ENCODE data around the gene ADAM17. TPM values are rescaled to one million over a fixed set of nuclear protein-coding genes. Genes with fewer than 3 reads are reported as not detected.

The ADAM17 gene
- polyA plus RNA-seq, 1 of the 3 experiments (the other 2 are of a cell fraction), result 17.1 TPM

DNA sequence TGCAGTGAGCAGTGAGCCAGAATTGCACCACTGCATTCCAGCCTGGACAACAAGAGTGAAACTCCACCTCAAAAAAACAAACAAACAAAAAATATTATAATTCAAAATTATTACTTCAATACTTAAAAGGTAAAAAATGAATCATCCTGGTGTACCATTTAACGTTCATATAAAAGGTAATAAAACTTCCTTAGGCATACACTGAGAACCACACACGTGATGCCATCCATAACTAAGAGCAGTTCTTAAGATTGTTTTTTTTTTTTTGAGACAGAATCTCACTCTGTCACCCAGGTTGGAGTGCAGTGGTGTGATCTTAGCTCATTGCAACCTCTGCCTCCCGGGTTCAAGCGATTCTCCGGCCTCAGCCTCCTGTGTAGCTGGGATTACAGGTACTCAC, 45.8 kb upstream of the ADAM17 start:
- Histone ChIP-seq H3K27me3 (ENCODE audit: insufficient read depth) (no peaks in the 10 kb centered on the region), H4K20me1 (ENCODE audit: insufficient read depth) (peaks cover 98% of the 10 kb centered on the region), H3K9me2 (no peaks in the 10 kb centered on the region), H3K79me2 (ENCODE audit: insufficient read depth) (peaks cover 99% of the 10 kb centered on the region), H3F3A (replicated peaks; ENCODE audit: insufficient read depth) (peaks cover 39% of the 10 kb centered on the region), H2AFZ (ENCODE audit: low read depth) (no peak overlapping the region), H3K4me3 (ENCODE audit: low read depth in 2 of 2, low read length in 1 of 2) (no peak overlapping the region), H3K9ac (no peak overlapping the region), H3K4me1 (ENCODE audit: control insufficient read depth in 1 of 2, insufficient read depth in 2 of 2, low read depth in 1 of 2, low read length in 1 of 2) (no peaks in the 10 kb centered on the region), H3K4me2 (no peak overlapping the region), H3K9me3 (peaks cover 21% of the 10 kb centered on the region; the same call in 1 of the 2 replicates), H3K27ac (ENCODE audit: low read depth in 2 of 2, low read length in 1 of 2) (no peak overlapping the region), H3K36me3 (replicated peaks in 1 of 2; ENCODE audit: control insufficient read depth in 1 of 2, insufficient read depth in 2 of 2, low read length in 1 of 2) (peaks cover 21 to 78% of the 10 kb centered on the region in 2 experiments)
- no peak for DNase-seq
- TF ChIP-seq NFIC (IDR thresholded peaks at IDR 0.05; ENCODE audit: borderline replicate concordance) (no peak), TEAD4 (IDR thresholded peaks at IDR 0.05; ENCODE audit: borderline replicate concordance, insufficient read depth) (no peak), TAF1 (IDR thresholded peaks at IDR 0.05; ENCODE audit: borderline replicate concordance, low read depth, low read length) (no peak), RAD21 (IDR thresholded peaks at IDR 0.05; ENCODE audit: low read length) (no peak)
- TF ChIP-seq, protein P1, sequence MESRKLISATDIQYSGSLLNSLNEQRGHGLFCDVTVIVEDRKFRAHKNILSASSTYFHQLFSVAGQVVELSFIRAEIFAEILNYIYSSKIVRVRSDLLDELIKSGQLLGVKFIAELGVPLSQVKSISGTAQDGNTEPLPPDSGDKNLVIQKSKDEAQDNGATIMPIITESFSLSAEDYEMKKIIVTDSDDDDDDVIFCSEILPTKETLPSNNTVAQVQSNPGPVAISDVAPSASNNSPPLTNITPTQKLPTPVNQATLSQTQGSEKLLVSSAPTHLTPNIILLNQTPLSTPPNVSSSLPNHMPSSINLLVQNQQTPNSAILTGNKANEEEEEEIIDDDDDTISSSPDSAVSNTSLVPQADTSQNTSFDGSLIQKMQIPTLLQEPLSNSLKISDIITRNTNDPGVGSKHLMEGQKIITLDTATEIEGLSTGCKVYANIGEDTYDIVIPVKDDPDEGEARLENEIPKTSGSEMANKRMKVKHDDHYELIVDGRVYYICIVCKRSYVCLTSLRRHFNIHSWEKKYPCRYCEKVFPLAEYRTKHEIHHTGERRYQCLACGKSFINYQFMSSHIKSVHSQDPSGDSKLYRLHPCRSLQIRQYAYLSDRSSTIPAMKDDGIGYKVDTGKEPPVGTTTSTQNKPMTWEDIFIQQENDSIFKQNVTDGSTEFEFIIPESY (IDR thresholded peaks at IDR 0.05; ENCODE audit: borderline replicate concordance, low read depth), result no peak
- TF ChIP-seq, protein P2, sequence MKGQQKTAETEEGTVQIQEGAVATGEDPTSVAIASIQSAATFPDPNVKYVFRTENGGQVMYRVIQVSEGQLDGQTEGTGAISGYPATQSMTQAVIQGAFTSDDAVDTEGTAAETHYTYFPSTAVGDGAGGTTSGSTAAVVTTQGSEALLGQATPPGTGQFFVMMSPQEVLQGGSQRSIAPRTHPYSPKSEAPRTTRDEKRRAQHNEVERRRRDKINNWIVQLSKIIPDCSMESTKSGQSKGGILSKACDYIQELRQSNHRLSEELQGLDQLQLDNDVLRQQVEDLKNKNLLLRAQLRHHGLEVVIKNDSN (IDR thresholded peaks at IDR 0.05; ENCODE audit: borderline replicate concordance, low read depth), result no peak
- CTCF ChIA-PET, result interaction anchor here (1.1 kb wide), 2 partner anchors 16 to 181 kb away, joined by 3 read pairs; no protein-coding TSS in a partner anchor
- POLR2A ChIA-PET, result no interaction called here
- 98% methylated on average over 5 of the region's 5 CpGs for WGBS (ENCODE audit: low lambda C conversion rate)

DNA sequence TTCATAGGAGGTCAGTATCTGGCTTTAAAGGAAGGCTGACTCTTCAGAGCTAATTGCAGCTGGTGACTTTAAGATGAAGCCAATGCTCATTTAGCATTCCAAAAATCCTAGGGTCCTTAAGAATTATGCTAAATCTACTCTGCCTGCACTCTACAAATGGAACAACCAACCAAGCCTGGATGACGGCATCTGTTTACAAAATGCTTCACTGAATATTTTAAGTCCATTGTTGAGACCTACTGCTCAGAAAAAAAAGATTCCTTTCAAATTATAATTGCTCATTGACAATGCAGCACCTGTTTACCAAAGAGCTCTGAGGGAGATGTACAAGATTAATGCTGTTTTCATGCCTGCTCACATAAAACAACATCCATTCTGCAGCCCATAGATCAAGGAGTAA, 43.8 kb upstream of the ADAM17 start:
- Histone ChIP-seq H3K27me3 (ENCODE audit: insufficient read depth) (no peaks in the 10 kb centered on the region), H3K27ac (ENCODE audit: low read depth in 2 of 2, low read length in 1 of 2) (no peak overlapping the region), H4K20me1 (ENCODE audit: insufficient read depth) (peaks cover 98% of the 10 kb centered on the region), H3K9me2 (no peaks in the 10 kb centered on the region), H3K79me2 (ENCODE audit: insufficient read depth) (peaks cover 99% of the 10 kb centered on the region), H3K9ac (no peak overlapping the region), H3K36me3 (replicated peaks in 1 of 2; ENCODE audit: control insufficient read depth in 1 of 2, insufficient read depth in 2 of 2, low read length in 1 of 2) (peaks cover 21 to 68% of the 10 kb centered on the region in 2 experiments), H3K9me3 (peaks cover 21% of the 10 kb centered on the region; the same call in 1 of the 2 replicates), H2AFZ (ENCODE audit: low read depth) (no peak overlapping the region), H3K4me1 (ENCODE audit: control insufficient read depth in 1 of 2, insufficient read depth in 2 of 2, low read depth in 1 of 2, low read length in 1 of 2) (peaks cover 0 to 8% of the 10 kb centered on the region in 2 experiments; a peak in 2 of 4 replicates), H3F3A (replicated peaks; ENCODE audit: insufficient read depth) (peaks cover 49% of the 10 kb centered on the region), H3K4me2 (no peak overlapping the region), H3K4me3 (ENCODE audit: low read depth in 2 of 2, low read length in 1 of 2) (no peak overlapping the region)
- no peak for DNase-seq
- WGBS (ENCODE audit: low lambda C conversion rate), result 100% methylated on average over 1 of the region's 1 CpG
- POLR2A ChIA-PET, result no interaction called here
- CTCF ChIA-PET, result interaction anchor here (0.7 to 1.3 kb wide), 3 partner anchors 12 to 18 kb away, joined by 3 to 5 read pairs (median 3); no protein-coding TSS in a partner anchor
- TF ChIP-seq FOXJ3 (CRISPR knock-in tag; IDR thresholded peaks at IDR 0.05) (no peak), MAX (IDR thresholded peaks at IDR 0.05; ENCODE audit: low read depth) (no peak), NRF1 (IDR thresholded peaks at IDR 0.05; ENCODE audit: low read depth, low read length) (no peak), TEAD4 (IDR thresholded peaks at IDR 0.05; ENCODE audit: borderline replicate concordance, insufficient read depth) (no peak), JUND (IDR thresholded peaks at IDR 0.05) (no peak), MEF2A (IDR thresholded peaks at IDR 0.05; ENCODE audit: borderline replicate concordance, low read depth) (no peak), FOSL2 (IDR thresholded peaks at IDR 0.05; ENCODE audit: borderline replicate concordance, low read depth) (no peak), EZH2phosphoT487 (IDR thresholded peaks at IDR 0.05; ENCODE audit: borderline replicate concordance, low read depth) (no peak)
- TF ChIP-seq, protein P1 (IDR thresholded peaks at IDR 0.05; ENCODE audit: borderline replicate concordance, low read depth), result no peak
- TF ChIP-seq, protein P2 (IDR thresholded peaks at IDR 0.05; ENCODE audit: borderline replicate concordance, low read depth), result no peak
- TF ChIP-seq, protein P3, sequence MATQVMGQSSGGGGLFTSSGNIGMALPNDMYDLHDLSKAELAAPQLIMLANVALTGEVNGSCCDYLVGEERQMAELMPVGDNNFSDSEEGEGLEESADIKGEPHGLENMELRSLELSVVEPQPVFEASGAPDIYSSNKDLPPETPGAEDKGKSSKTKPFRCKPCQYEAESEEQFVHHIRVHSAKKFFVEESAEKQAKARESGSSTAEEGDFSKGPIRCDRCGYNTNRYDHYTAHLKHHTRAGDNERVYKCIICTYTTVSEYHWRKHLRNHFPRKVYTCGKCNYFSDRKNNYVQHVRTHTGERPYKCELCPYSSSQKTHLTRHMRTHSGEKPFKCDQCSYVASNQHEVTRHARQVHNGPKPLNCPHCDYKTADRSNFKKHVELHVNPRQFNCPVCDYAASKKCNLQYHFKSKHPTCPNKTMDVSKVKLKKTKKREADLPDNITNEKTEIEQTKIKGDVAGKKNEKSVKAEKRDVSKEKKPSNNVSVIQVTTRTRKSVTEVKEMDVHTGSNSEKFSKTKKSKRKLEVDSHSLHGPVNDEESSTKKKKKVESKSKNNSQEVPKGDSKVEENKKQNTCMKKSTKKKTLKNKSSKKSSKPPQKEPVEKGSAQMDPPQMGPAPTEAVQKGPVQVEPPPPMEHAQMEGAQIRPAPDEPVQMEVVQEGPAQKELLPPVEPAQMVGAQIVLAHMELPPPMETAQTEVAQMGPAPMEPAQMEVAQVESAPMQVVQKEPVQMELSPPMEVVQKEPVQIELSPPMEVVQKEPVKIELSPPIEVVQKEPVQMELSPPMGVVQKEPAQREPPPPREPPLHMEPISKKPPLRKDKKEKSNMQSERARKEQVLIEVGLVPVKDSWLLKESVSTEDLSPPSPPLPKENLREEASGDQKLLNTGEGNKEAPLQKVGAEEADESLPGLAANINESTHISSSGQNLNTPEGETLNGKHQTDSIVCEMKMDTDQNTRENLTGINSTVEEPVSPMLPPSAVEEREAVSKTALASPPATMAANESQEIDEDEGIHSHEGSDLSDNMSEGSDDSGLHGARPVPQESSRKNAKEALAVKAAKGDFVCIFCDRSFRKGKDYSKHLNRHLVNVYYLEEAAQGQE (IDR thresholded peaks at IDR 0.05; ENCODE audit: low read depth, low read length), result no peak
- TF ChIP-seq, protein P4, sequence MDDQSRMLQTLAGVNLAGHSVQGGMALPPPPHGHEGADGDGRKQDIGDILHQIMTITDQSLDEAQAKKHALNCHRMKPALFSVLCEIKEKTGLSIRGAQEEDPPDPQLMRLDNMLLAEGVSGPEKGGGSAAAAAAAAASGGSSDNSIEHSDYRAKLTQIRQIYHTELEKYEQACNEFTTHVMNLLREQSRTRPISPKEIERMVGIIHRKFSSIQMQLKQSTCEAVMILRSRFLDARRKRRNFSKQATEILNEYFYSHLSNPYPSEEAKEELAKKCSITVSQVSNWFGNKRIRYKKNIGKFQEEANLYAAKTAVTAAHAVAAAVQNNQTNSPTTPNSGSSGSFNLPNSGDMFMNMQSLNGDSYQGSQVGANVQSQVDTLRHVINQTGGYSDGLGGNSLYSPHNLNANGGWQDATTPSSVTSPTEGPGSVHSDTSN (IDR thresholded peaks at IDR 0.05), result no peak
